Raji (cell line): Measurements from ENCODE around the gene PLP2.

ENCODE experiments used
- POLR2A ChIP-seq: IDR thresholded peaks from 2 replicates; pipeline ENCODE4 v1.6.1; 2011; ENCODE audit warnings: low read depth, low read length, control low read depth; ENCODE audit not compliant: insufficient read depth

Gene PLP2

GRCh38 chrX:49214416-49214815 is 42.7 kb downstream of the PLP2 start:
- no peak for TF ChIP-seq POLR2A

- TF ChIP-seq POLR2A = no peak
These were observed 43.4 kb downstream of the PLP2 start for GRCh38 chrX:49214996-49215526.

GRCh38 chrX:49220100-49220499 is 48.4 kb downstream of the PLP2 start:
- no peak for TF ChIP-seq POLR2A

GRCh38 chrX:49221868-49222267 is 50.2 kb downstream of the PLP2 start:
- no peak for TF ChIP-seq POLR2A
